BJ (cell line): ENCODE data around the gene AFG1L. TPM values are rescaled to one million over a fixed set of nuclear protein-coding genes. Genes with fewer than 3 reads are reported as not detected.

ENCODE experiments used
- CTCF ChIA-PET: fragments of 350-600 bp; formaldehyde crosslinking; extraction: SDS; loops from one replicate; lab custom pipeline; 2021; ENCODE audit warnings: antibody characterized with exemption, inconsistent platforms; lab: Yijun Ruan, JAX
- POLR2A ChIA-PET: fragments of 300-600 bp; sonication (Branson Sonifier 250); formaldehyde crosslinking; extraction: SDS; loops from one replicate; lab custom pipeline; 2021; ENCODE audit warnings: antibody characterized with exemption; lab: Charles Lee
- DNase-seq: peaks from one replicate; pipeline ENCODE4 v3.0.0-alpha.2; 2011; ENCODE audit warnings: low read depth
- H3K27me3 ChIP-seq: 2 replicates; pipeline ENCODE4 v1.6.0; 2011; ENCODE audit warnings: low read length; ENCODE audit not compliant: control insufficient read depth, insufficient read depth
- H3K36me3 ChIP-seq: 2 replicates; pipeline ENCODE4 v1.5.1; 2011; ENCODE audit warnings: low read length; ENCODE audit not compliant: control insufficient read depth, insufficient read depth
- H3K4me3 ChIP-seq: 2 replicates; pipeline ENCODE4 v1.5.1; 2011; ENCODE audit warnings: low read depth, mild to moderate bottlenecking, control low read depth, low read length
- polyA plus RNA-seq: library from polyadenylated mRNA; depleted of rRNA; stranded (reverse); fragments of >200 nt; gene quantifications from 2 replicates; pipeline ENCODE4 v1.2.3, GENCODE V29; 2011
- TF ChIP-seq, protein P1 (sequence below): IDR thresholded peaks from 2 replicates; pipeline ENCODE4 v1.5.1; 2011; ENCODE audit warnings: low read depth, mild to moderate bottlenecking, control low read depth, inconsistent platforms, low read length, moderate library complexity; ENCODE audit not compliant: insufficient read depth

Gene AFG1L
- polyA plus RNA-seq, 1 experiment = 1.7 TPM

GRCh38 chr6:108563292-108563691 lies 268.4 kb downstream of the AFG1L start:
- Histone ChIP-seq H3K36me3 (peaks cover 3% of the 10 kb centered on the region), H3K4me3 (peak overlapping the region; percentile 89), H3K27me3 (no peaks in the 10 kb centered on the region)
- TF ChIP-seq, protein P1, sequence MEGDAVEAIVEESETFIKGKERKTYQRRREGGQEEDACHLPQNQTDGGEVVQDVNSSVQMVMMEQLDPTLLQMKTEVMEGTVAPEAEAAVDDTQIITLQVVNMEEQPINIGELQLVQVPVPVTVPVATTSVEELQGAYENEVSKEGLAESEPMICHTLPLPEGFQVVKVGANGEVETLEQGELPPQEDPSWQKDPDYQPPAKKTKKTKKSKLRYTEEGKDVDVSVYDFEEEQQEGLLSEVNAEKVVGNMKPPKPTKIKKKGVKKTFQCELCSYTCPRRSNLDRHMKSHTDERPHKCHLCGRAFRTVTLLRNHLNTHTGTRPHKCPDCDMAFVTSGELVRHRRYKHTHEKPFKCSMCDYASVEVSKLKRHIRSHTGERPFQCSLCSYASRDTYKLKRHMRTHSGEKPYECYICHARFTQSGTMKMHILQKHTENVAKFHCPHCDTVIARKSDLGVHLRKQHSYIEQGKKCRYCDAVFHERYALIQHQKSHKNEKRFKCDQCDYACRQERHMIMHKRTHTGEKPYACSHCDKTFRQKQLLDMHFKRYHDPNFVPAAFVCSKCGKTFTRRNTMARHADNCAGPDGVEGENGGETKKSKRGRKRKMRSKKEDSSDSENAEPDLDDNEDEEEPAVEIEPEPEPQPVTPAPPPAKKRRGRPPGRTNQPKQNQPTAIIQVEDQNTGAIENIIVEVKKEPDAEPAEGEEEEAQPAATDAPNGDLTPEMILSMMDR = no peak
- POLR2A ChIA-PET = no interaction called here
- CTCF ChIA-PET = no interaction called here
- DNase-seq = no peak

GRCh38 chr6:108564178-108564577 lies 269.3 kb downstream of the AFG1L start:
- Histone ChIP-seq H3K27me3 (no peaks in the 10 kb centered on the region), H3K4me3 (no peak overlapping the region), H3K36me3 (peaks cover 3% of the 10 kb centered on the region)
- POLR2A ChIA-PET = interaction anchor here (0.6 kb wide), 1 partner anchor 406 kb away, joined by 5 read pairs; no protein-coding TSS in a partner anchor
- peak; percentile 96 for DNase-seq
- TF ChIP-seq, protein P1 = no peak
- CTCF ChIA-PET = interaction anchor here (0.8 to 1.2 kb wide), 4 partner anchors 34 to 329 kb away, joined by 3 to 5 read pairs (median 4); no protein-coding TSS in a partner anchor

- POLR2A ChIA-PET = no interaction called here
- CTCF ChIA-PET = interaction anchor here (0.6 to 1.2 kb wide), 3 partner anchors 33 to 513 kb away, joined by 3 to 5 read pairs (median 3); no protein-coding TSS in a partner anchor
- Histone ChIP-seq H3K36me3 (peaks cover 5% of the 10 kb centered on the region), H3K27me3 (no peaks in the 10 kb centered on the region), H3K4me3 (no peak overlapping the region)
- TF ChIP-seq, protein P1 = no peak
- DNase-seq = no peak
Observed at GRCh38 chr6:108565091-108565766, 270.4 kb downstream of the AFG1L start.

DNA sequence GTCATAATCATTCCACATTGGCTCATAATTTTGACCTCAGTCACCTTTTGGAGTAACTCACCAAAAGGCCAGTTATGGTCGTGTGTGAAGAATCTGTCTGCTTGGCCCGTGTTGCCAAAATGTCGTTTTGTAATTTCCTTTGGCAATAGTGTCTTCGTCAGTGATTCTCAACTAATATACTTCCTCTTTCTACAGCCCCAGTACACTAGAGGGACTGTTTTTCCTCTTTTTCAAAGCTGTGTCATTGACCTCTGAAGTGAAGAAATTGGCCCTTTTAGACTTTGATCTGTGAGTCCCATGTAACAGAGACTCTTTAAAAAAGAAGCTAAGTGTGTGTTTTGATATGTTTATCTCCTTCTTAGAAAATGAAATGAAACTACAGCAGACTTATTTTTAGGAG lies 271.0 kb downstream of the AFG1L start:
- DNase-seq = no peak
- ChIA-PET CTCF (no interaction called here), POLR2A (interaction anchor here (0.5 kb wide), 1 partner anchor 279 kb away, joined by 11 read pairs; no protein-coding TSS in a partner anchor)
- H3K36me3 ChIP-seq = peaks cover 5% of the 10 kb centered on the region
- H3K4me3 ChIP-seq = no peak overlapping the region
- no peaks in the 10 kb centered on the region for H3K27me3 ChIP-seq
- TF ChIP-seq, protein P1 = peak; percentile 36

GRCh38 chr6:108566406-108566805 lies 271.6 kb downstream of the AFG1L start:
- no peak overlapping the region for H3K4me3 ChIP-seq
- TF ChIP-seq, protein P1 = no peak
- H3K36me3 ChIP-seq = peaks cover 5% of the 10 kb centered on the region
- ChIA-PET CTCF (no interaction called here), POLR2A (interaction anchor here (0.5 to 0.7 kb wide), 2 partner anchors 15 to 279 kb away, joined by 3 to 11 read pairs; no protein-coding TSS in a partner anchor)
- H3K27me3 ChIP-seq = no peaks in the 10 kb centered on the region
- no peak for DNase-seq
